Renal cortical epithelial cell (primary cell): ENCODE results near the gene KRT2. TPM values are rescaled to one million over a fixed set of nuclear protein-coding genes. Genes with fewer than 3 reads are reported as not detected.
"Not testable (repeated sequence)": the region's sequence is repeated elsewhere in the genome, so short reads cannot be mapped to it uniquely, and the experiment has no call there.

Experiments
- DNase-seq: peaks from one replicate; pipeline ENCODE4 v3.0.0-alpha.2; 2011; ENCODE audit warnings: low read depth
- total RNA-seq: library from RNA; depleted of rRNA; stranded (reverse); fragments of >200 nt; gene quantifications from 2 replicates; pipeline ENCODE4 v1.2.3, GENCODE V29; 2014

Gene KRT2
- total RNA-seq, 1 donor from 2014 or later: not detected

- DNase-seq: no peak
Observed at GRCh38 chr12:52684431-52684830, 32.4 kb upstream of the KRT2 start.

GRCh38 chr12:52683575-52684300, 31.7 kb upstream of the KRT2 start:
- no peak for DNase-seq

GRCh38 chr12:52682938-52683574, 31.0 kb upstream of the KRT2 start:
- DNase-seq: no peak

DNA sequence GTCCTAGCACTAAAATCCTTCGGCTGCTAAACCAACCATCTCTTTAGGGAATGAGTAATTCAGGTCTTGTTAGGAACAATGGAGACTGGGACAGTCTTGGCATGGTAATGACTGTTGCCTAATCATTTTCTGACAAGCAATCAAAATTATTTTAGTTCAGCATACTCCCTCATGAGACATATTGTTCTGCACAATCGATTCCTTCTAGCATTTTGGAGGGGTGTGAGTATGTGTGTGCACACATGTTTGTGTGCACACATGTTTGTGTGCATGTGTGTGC, 30.3 kb upstream of the KRT2 start:
- DNase-seq: no peak

- no peak for DNase-seq
Observed at GRCh38 chr12:52681526-52682380, 29.7 kb upstream of the KRT2 start.

GRCh38 chr12:52680363-52680762, 28.4 kb upstream of the KRT2 start, which contains the start of gene KRT1:
KRT1 (minus strand) TSS chr12:52680407; CDS start chr12:52680348, 59 bp downstream.
- no peak for DNase-seq

DNA sequence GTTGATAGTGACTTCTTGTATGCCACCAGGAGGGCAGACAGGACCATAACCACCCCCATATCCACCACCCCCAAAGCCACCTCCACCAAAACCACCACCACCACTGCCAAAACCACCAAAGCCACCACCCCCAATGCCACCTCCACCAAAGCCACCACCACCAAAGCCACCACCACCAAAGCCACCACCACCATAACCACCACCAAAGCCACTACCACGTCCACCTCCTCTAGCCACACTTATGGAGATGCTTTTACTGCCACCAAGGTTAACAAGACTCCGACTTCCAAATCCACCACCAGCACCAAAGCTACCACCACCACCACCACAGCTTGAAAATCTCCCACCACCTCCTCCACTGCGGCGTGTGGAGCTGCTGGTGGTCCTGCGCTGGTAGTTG, 27.9 kb upstream of the KRT2 start:
- DNase-seq: no peak

GRCh38 chr12:52677671-52678070, 25.7 kb upstream of the KRT2 start:
- DNase-seq: no peak

DNA sequence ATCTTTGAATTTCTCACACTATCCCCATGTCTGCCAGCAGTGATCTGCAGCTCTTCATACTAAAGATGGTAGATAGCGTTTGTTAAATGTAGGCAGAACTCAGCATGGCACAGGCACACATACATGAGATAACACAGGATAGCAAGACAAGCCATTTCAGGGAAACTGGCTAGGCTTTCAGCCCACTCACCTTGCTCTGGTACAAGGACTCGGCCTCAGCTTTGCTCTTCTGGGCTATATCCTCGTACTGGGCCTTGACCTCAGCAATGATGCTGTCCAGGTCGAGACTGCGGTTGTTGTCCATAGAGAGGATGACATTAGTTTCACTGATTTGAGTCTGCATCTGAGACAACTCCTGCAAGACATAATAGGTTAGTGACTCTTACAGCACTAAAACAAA, 25.1 kb upstream of the KRT2 start:
- no peak for DNase-seq

- no peak for DNase-seq
Observed at GRCh38 chr12:52676163-52676562, 24.2 kb upstream of the KRT2 start.

DNA sequence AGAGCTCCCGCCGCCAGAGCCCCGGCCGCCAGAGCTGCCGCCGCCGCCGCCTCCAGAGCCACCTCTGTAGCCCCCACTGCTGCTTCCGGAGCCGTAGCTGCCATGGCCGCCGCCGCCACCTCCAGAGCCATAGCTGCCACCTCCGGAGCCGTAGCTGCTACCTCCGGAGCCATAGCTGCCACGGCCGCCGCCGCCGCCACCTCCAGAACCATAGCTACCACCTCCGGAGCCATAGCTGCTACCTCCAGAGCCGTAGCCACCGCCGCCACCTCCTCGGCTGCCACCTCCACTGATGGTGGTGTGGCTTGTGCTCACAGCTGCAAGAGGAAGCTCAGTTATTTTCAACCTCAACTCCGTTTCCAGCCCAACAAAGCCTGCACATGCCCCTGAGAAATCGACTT, 23.3 kb upstream of the KRT2 start:
- no peak for DNase-seq

- DNase-seq: no peak
Observed at GRCh38 chr12:52674433-52674775, 22.4 kb upstream of the KRT2 start.

- no peak for DNase-seq
Observed at GRCh38 chr12:52673713-52674432, 21.9 kb upstream of the KRT2 start.

DNA sequence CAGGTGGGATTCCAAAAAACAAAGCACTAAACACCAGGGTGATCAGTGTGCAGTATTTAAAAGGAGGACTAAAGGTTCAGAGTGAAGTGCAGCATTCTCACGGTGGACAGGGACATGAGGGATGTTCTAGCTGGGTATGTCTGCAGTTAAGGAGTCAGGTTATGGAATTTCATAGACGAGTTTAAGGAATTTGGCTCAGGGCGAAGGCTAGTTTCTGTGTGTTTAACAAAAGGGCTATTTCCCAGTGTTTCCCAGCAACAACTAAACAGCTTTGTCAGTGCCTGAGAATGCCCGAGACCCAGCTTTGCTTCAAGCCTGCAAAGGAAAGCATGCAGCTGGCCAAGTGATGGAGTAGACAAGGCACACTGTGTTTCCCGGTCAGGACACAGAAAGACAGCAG, 21.2 kb upstream of the KRT2 start:
- DNase-seq: no peak

DNA sequence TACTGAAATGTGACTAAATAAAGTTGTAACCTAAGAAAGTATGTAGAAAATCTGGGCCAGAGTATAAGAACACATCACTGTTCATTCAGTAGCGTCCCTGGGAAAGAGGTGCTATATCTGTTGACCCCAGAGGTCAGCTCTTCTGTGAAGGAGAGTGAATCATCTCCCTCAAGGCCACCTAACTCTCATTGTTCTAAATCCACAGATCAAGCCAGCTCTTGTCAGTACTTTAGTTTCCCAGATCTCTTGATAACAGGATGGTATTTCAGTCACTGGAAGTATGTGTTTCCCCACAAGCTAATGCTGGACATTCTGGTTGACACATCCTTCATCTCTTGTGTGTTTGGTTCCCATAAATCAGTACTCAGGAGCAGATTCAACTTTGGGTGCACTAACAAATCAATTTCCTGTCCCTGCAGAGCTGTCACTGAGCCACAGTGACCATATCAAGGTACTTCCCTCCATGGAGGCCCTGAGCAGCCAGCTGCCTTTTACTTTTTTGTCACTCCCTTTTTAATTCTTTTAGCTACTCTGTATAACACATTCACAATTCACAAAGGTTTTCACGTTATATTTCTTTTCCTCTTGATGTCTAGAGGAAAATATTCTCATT, 20.4 kb upstream of the KRT2 start:
- DNase-seq: peak; percentile 48

DNA sequence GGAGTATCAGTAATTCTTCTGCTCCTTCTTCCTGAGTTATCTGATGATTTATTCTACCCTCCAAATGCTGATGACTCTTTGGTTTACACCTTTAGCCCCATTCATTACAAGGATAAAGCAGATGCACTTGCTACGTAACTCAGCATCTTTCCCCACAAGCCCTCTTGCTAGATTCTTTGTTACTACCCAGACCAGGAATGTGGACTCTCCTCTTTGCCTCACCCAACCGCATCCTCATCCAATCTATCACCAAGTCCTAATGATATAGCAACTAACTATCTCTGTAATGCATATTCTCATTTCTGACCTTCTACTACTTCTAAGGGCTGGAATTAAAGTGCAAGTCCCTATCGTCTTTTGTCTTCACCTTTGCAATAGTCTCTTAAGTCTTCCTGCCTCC, 18.9 kb upstream of the KRT2 start:
- DNase-seq: no peak

DNA sequence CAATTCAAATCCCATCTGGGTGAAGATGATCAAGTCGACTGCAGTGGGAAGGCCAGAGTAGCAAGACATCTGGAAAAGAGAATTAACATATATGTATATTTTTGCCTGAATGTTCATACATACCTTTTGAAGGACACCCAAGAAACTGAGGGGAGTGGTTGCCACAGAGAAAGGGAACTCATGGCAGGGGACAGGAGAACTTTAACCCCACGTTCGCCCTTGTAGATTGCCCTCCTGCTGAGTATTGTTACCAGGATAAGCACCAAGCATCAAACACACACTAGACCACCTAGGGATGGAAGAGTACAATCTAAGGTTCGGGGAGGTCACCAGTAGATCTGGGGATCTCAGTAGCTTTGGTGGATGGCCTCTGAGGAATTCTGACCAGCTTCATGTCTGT, 18.5 kb upstream of the KRT2 start:
- no peak for DNase-seq

GRCh38 chr12:52669941-52670340, 17.9 kb upstream of the KRT2 start:
- DNase-seq: not testable (repeated sequence)

DNA sequence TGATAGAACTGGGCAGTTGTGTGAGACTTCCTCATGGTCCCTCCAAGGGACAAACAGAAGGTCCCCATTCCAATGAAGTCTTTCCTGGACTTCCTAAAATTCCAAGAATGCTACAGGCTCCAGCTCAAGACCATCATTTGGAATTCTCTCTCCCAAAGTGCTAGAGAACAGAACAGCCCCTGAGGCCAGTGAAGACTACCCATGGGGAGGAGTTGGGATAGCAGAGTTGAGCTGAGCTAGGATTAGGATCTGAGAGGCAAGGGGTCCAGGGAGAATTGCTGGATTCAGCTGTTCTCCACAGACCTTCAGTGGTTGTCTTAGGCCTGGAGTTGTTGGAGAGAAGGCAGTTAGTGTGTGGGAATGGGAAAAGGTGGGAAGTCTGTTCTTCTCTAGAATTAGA, 17.4 kb upstream of the KRT2 start:
- DNase-seq: no peak

GRCh38 chr12:52667931-52668330, 15.9 kb upstream of the KRT2 start:
- DNase-seq: no peak

GRCh38 chr12:52667509-52667908, 15.5 kb upstream of the KRT2 start:
- no peak for DNase-seq

GRCh38 chr12:52666471-52666870, 14.5 kb upstream of the KRT2 start:
- no peak for DNase-seq
